T-helper 2 cell treated with Interferon-gamma antibody and Interleukin-4, amounts not matched to agents 5 μg/mL and 100 μg/mL, for 36 hours (primary cell): ENCODE measurements around the gene NPAS2.

Source experiments
- DNase-seq: peaks from one replicate; pipeline ENCODE4 v3.0.0; 2021; ENCODE audit warnings: low spot score
- H3K27ac Mint-ChIP-seq: one replicate; pipeline ENCODE4 v1.8.0; 2021; ENCODE audit warnings: mild to moderate bottlenecking, mixed read lengths
- H3K27me3 Mint-ChIP-seq: one replicate; pipeline ENCODE4 v1.8.0; 2021; ENCODE audit warnings: low read depth, mixed read lengths
- H3K36me3 Mint-ChIP-seq: one replicate; pipeline ENCODE4 v1.8.0; 2021; ENCODE audit warnings: low read depth, mixed read lengths
- H3K4me1 Mint-ChIP-seq: one replicate; pipeline ENCODE4 v1.8.0; 2021; ENCODE audit warnings: low read depth, mixed read lengths
- H3K4me3 Mint-ChIP-seq: one replicate; pipeline ENCODE4 v1.8.0; 2022; ENCODE audit warnings: mild to moderate bottlenecking, moderate library complexity, mixed read lengths
- H3K9me3 Mint-ChIP-seq: one replicate; pipeline ENCODE4 v1.8.0; 2021; ENCODE audit warnings: mixed read lengths

The NPAS2 gene

DNA sequence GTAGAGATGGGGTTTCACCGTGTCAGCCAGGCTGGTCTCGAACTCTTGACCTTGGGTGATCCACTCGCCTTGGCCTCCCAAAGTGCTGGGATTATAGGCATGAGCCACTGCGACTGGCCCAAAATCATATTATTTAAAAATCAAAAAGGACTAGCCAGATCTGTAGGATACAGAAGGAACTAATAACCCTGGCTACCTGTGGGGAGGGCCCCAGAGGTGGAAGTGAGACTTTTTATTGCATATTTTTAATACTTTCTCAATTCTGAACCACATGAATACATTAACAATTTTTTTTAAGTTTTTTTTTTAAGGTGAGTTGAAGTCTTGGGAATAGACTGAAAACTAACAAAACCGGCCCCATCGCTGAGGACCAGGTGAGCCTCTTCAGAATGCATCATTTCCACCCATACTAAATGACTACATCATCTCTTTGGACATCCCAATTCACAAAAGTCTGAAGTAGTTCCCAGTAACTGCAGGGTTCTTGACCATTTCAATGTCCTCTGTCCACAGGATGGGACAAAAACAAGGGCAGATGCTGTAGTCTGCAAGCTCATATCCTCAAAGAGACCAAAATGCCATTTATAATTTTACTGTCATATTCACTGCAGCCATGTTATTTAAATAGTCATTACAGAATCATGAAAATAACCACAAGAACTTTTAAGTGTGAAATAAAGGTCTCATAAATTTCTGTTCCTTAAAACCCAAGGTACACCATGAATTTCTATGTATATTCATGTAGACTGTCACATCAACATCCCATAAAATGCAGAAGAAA, 203.6 kb downstream of the NPAS2 start:
- no peak overlapping the region for H3K27ac Mint-ChIP-seq
- H3K36me3 Mint-ChIP-seq = peaks cover 20% of the 10 kb centered on the region
- DNase-seq = no peak
- no peaks in the 10 kb centered on the region for H3K4me1 Mint-ChIP-seq
- no peaks in the 10 kb centered on the region for H3K27me3 Mint-ChIP-seq
- no peaks in the 10 kb centered on the region for H3K9me3 Mint-ChIP-seq
- no peak overlapping the region for H3K4me3 Mint-ChIP-seq

DNA sequence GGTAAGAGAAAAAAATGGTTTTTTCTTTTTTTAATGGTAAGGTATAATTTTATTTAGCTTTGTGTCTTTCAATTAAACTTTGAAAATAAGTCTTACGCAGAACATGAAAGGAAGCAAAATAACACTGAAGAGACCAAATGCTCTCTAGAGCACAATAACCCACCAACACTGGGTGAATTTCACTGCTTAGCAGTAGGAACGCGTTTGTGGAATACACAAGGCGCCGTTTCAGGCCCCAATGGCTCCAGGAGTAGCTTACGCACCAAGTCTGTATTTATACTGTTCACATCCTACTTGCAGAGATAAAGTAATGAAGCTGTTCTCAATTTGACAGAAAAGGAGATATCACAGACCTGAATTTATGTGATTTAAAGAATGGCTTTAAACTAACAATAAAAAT, 205.6 kb downstream of the NPAS2 start:
- H3K4me1 Mint-ChIP-seq = no peaks in the 10 kb centered on the region
- H3K36me3 Mint-ChIP-seq = peaks cover 8% of the 10 kb centered on the region
- no peaks in the 10 kb centered on the region for H3K27me3 Mint-ChIP-seq
- H3K4me3 Mint-ChIP-seq = no peak overlapping the region
- no peaks in the 10 kb centered on the region for H3K9me3 Mint-ChIP-seq
- DNase-seq = no peak
- H3K27ac Mint-ChIP-seq = no peak overlapping the region

DNA sequence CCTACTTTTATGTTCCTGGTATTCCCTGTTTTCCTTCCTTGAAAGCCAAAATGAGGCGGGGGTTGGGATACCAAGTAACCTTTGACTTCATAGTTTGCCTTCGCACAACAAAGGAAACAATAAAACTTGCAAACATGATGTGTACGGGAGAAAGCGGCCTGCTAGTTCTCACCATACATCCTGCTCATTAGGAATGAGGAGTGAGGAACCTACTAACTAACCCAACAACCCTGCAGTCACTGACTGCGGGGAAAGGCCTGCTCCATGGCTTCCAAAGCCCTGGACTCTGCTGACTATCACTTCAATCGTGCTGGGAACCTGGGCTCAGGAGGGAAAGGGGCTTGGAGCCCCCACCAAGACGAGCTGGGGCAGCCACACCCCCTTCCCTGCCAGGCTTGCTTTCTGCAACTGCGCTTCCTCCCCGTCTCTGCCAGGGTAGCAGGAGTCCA, 206.3 kb downstream of the NPAS2 start:
- H3K27ac Mint-ChIP-seq = no peak overlapping the region
- H3K36me3 Mint-ChIP-seq = peaks cover under 1% of the 10 kb centered on the region
- no peak overlapping the region for H3K4me3 Mint-ChIP-seq
- H3K27me3 Mint-ChIP-seq = no peaks in the 10 kb centered on the region
- H3K4me1 Mint-ChIP-seq = no peaks in the 10 kb centered on the region
- no peak for DNase-seq
- H3K9me3 Mint-ChIP-seq = no peaks in the 10 kb centered on the region

DNA sequence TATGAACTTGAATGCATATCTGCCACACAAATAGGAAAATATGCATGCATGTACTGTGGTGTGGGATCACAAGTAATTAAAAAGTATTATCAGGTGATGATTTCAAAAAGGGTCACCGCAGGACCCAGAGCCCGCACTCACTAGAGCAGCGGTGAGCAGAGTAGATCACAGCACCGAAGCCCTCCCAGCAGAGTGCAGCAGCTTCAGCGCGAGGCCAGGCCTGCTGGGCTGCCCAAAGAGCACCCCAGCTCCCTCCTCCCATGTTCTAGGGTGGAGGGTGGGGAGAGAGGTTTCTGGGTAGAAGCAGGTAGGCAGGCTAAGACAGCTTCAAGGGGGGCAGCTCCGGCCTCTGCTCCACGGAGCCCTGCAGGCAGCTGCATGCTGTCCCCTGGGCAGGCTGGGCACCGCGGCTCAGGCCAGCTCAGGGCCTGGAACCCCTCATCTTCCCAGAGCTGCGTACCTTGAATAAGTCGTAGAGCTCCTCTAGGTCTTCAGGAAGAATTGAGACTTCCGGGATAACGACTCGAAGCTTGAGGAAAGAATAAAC, 207.1 kb downstream of the NPAS2 start:
- Mint-ChIP-seq H3K9me3 (no peaks in the 10 kb centered on the region), H3K27me3 (no peaks in the 10 kb centered on the region)

DNA sequence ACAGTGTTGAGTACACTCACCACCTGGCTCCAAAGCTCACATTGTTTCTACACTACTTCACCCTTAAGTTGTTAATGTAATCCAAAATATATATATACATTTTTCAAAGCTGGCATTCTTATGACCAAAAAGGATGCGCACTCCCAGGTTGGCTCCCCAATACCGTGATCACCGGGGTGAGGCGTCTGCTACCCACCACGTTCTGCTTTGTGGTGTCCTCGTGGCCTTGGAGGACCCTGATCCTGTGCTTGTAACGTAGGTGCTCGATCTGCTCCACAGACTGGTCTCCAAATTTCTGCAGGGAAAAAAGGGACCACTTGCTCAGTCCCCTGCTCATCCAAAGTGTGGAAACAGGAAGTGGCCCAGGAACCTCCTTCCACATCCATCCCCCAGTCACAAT, 207.9 kb downstream of the NPAS2 start:
- H3K36me3 Mint-ChIP-seq = no peaks in the 10 kb centered on the region
- H3K9me3 Mint-ChIP-seq = no peaks in the 10 kb centered on the region
- DNase-seq = no peak
- H3K27me3 Mint-ChIP-seq = no peaks in the 10 kb centered on the region
- H3K4me1 Mint-ChIP-seq = no peaks in the 10 kb centered on the region
- H3K4me3 Mint-ChIP-seq = no peak overlapping the region
- H3K27ac Mint-ChIP-seq = no peak overlapping the region

More for the DNA sequence above, 207.1 kb downstream of the NPAS2 start:
- Mint-ChIP-seq H3K27ac (no peak overlapping the region), H3K4me3 (no peak overlapping the region), H3K36me3 (no peaks in the 10 kb centered on the region), H3K4me1 (no peaks in the 10 kb centered on the region)
- DNase-seq = no peak

DNA sequence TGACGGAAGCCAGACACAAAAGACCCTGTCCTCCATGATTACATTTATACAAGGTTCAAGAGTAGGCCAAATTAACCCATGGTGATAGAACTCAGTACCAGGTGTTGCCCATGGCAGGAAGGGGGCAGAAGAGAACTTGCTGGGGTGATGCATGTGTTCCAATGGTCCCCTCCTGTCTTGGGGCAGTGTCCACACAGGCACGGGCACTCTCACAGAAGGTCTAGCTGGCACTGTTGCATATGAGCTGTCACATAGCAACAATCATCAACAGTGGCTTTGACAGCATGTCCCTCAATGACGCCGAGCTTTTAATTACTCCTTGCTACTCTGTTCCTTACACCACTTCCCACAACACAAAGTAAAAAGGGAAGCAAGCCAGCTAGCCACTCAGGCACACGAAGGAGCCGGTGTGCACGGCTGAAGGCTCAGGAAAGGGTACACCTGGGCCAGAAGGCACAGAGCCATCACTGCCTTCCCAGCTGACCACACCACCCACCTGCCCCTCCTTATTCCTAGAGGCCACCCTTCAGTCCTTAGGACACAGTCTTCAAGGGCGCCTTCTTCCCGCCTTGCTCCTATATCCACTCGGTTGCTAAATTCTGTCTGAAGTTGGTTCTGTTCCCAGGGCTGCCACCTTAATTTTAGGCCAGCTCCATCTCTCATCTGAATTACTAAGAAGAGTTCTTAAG, 211.1 kb downstream of the NPAS2 start:
- H3K36me3 Mint-ChIP-seq = no peaks in the 10 kb centered on the region
- no peaks in the 10 kb centered on the region for H3K9me3 Mint-ChIP-seq
- no peaks in the 10 kb centered on the region for H3K27me3 Mint-ChIP-seq
- DNase-seq = no peak
- no peak overlapping the region for H3K4me3 Mint-ChIP-seq
- H3K27ac Mint-ChIP-seq = no peak overlapping the region
- H3K4me1 Mint-ChIP-seq = no peaks in the 10 kb centered on the region

DNA sequence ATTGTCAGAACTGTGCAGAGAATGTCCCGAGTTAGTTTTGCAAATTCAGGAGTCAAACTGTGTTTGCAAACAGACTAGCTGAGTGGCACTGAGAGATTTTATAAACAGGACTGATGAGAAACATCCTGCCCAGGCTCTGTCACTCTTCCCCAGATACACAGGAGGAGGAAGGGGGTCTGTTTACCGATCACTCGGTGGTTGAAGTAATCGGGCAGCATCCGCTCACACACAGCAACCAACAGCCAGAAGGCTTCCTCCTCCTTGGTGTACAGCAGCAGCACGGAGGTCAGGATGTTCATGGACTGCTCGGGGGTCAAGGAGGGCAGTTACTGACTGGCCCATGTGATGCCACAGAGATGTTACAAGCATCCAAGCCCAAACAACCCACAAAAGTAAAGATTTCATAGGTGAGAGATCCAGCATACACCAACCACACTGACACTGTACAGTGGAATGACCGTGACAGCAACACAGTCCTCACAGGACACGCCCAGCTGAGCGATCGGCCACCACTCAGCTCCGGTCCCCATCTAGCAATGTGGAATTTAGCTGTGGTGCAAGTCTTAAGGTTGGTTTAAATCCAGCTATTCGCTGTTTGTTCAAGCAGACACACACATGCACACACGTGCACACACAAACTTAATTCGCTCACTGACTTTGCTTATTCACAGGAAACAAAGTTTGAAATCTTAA, 212.3 kb downstream of the NPAS2 start:
- no peaks in the 10 kb centered on the region for H3K4me1 Mint-ChIP-seq
- no peak overlapping the region for H3K27ac Mint-ChIP-seq
- H3K4me3 Mint-ChIP-seq = no peak overlapping the region
- no peaks in the 10 kb centered on the region for H3K9me3 Mint-ChIP-seq
- DNase-seq = no peak
- H3K36me3 Mint-ChIP-seq = no peaks in the 10 kb centered on the region
- H3K27me3 Mint-ChIP-seq = no peaks in the 10 kb centered on the region

DNA sequence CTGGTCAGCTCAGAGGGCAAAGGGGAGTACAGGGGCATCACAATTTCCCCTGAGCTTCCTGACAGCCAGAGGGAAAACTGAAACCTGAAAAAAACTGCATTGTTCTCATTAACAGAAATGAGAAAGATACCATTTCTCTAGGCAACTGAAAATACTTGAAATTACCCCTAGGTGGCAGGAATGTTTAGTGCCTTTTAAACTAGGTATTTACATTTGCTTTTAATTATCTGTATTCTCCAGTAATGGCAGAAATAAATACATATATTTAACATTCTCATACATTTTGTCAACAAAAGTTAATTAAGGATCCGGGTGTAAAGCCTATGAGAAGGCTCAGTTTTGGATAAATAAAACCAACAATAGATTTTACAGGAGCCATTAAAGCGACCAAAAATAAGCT, 216.6 kb downstream of the NPAS2 start:
- no peaks in the 10 kb centered on the region for H3K9me3 Mint-ChIP-seq
- no peaks in the 10 kb centered on the region for H3K36me3 Mint-ChIP-seq
- no peak for DNase-seq
- no peak overlapping the region for H3K27ac Mint-ChIP-seq
- no peak overlapping the region for H3K4me3 Mint-ChIP-seq
- peaks cover 2% of the 10 kb centered on the region for H3K27me3 Mint-ChIP-seq
- peaks cover 4% of the 10 kb centered on the region for H3K4me1 Mint-ChIP-seq

DNA sequence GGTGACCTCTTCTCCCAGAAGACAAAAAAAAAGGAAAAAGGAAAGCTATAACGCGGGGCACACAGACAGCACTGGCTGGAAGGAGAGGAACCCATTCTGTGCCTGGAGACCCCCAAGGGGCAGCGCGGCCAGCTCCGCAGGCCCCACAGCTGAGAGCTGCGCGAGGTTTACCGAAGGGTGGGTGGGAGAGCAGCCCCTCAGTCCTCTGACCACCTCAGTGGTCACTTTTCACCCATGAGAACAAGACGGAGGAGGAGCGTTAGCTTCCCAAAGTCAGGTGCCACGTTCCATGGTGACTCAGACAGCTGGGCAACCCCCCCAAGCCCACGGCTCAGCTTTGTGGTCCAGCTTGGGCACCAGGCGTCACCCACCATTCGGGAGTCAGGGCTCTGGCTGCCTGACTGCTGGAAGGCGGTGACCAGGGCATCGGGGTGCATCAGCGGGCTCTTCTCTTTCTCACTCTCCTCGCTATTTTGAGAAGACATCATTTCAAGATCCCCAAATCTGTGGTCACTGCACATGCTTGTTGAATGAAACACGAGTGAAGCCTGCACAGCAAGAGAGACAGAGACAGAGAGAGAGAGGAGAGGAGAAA, 217.3 kb downstream of the NPAS2 start:
- no peaks in the 10 kb centered on the region for H3K36me3 Mint-ChIP-seq
- H3K27me3 Mint-ChIP-seq = peaks cover 2% of the 10 kb centered on the region
- peaks cover 4% of the 10 kb centered on the region for H3K4me1 Mint-ChIP-seq
- no peak overlapping the region for H3K27ac Mint-ChIP-seq
- no peak for DNase-seq
- H3K9me3 Mint-ChIP-seq = no peaks in the 10 kb centered on the region
- H3K4me3 Mint-ChIP-seq = no peak overlapping the region

DNA sequence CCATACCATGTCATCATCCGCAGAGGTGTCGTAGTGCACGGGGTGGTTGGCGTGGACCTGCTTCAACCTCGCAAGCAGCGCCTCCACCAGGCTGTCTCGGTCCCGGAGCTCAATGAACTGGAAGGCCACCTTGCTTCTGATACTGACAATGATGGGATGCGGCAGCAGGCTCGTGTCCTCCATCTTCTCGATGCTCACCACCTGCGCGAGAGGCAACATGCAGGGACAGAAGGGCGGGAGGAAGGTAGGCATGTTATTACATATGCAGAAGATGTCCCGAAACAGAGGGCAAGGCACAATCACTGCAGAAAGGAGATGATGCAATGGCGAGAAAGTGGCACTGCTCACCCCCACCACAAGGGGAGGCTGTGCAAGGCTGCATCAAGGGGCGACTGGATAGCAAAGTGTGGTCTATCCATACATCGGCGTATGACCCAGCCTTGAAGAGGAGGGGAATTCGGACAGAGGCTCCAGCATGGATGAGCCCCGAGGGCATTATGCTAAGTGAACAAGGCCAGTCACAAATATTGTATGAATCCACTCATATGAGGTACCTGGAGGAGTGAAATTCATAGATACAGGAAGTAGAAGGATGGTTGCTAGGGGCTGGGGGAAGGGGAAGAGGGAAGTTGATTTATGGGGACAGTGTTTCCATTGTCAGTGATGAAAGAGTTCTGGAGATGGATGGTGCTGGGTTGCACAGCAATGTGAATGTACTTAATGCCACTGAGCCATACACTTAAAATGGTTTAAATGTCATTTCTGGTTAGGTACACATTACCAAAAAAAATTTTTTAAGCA, 218.7 kb downstream of the NPAS2 start:
- Mint-ChIP-seq H3K27me3 (peaks cover 2% of the 10 kb centered on the region), H3K4me3 (no peak overlapping the region), H3K27ac (no peak overlapping the region), H3K36me3 (no peaks in the 10 kb centered on the region), H3K4me1 (peaks cover 4% of the 10 kb centered on the region), H3K9me3 (no peaks in the 10 kb centered on the region)
- no peak for DNase-seq

DNA sequence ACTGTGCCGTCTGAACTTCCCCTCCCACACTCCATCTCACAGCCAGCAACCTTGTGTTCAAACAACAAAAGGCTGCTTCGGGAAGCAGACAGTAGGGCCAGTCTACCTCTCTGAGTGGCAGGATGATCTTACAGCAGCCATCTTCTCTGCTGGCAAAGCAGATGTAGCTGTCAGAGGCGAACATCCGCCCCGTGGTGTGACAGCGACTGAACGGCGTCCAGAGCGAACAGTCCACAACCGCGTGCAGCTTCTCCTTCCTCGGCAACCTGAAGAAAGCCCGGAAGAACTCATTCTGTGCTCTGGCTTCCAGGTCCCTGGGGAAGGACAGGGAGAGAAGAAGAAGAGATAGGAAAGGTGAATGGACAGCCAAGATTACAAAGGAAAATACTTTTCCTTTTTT, 220.1 kb downstream of the NPAS2 start:
- no peak overlapping the region for H3K4me3 Mint-ChIP-seq
- peaks cover 2% of the 10 kb centered on the region for H3K27me3 Mint-ChIP-seq
- peaks cover 4% of the 10 kb centered on the region for H3K4me1 Mint-ChIP-seq
- DNase-seq = no peak
- H3K27ac Mint-ChIP-seq = no peak overlapping the region
- H3K36me3 Mint-ChIP-seq = no peaks in the 10 kb centered on the region
- H3K9me3 Mint-ChIP-seq = no peaks in the 10 kb centered on the region

DNA sequence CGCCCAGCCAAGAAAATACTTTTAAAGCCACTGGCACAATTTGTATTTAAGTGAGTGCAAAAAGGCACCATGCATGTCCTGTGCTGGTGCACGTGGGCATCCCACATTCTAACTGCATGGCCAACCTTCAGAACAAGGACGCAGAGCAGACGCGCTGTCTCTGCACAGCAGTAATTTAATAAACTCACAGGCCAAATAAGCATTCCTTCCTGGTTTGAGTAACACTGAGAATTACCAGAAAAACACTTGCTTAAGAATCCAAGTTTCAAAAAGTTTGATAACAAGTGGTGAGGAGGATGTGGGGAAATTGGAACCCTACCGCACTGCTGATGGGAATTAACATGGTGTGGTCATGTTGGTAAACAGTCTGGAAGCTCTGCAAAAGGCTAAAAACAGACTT, 220.8 kb downstream of the NPAS2 start:
- Mint-ChIP-seq H3K4me1 (peaks cover 4% of the 10 kb centered on the region), H3K27me3 (peaks cover 4% of the 10 kb centered on the region), H3K36me3 (no peaks in the 10 kb centered on the region), H3K9me3 (no peaks in the 10 kb centered on the region), H3K27ac (no peak overlapping the region), H3K4me3 (no peak overlapping the region)
- no peak for DNase-seq

DNA sequence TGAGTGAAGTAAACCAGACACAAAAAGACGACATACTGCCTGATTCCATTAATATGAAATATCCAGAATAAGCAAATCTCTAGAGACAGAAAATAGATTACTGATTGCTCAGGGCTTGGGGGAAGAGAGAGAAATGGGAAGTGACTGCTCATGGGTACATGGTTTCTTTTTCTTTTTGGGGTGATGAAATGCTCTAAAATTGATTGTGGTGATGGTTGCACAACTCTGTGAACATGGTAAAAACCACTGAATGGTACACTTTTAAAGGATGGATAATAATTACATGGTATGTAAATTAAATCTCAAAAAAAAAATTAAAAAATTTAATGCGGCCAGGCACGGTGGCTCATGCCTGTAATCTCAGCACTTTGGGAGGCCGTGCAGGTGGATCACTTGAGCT, 221.5 kb downstream of the NPAS2 start:
- no peak for DNase-seq
- Mint-ChIP-seq H3K4me3 (no peak overlapping the region), H3K36me3 (no peaks in the 10 kb centered on the region), H3K27ac (no peak overlapping the region), H3K27me3 (peaks cover 4% of the 10 kb centered on the region), H3K9me3 (no peaks in the 10 kb centered on the region), H3K4me1 (peaks cover 4% of the 10 kb centered on the region)
